Small intestine (tissue), 7 donors: ENCODE data around the gene JAGN1. TPM values are rescaled to one million over a fixed set of nuclear protein-coding genes. Genes with fewer than 3 reads are reported as not detected.
"Not testable (repeated sequence)": the region's sequence is repeated elsewhere in the genome, so short reads cannot be mapped to it uniquely, and the experiment has no call there.

Source experiments
- DNase-seq, 2 donors: peaks; one replicate each; pipeline versions ENCODE4 v3.0.0 to v3.0.0-alpha.2; 2013
- FAIRE-seq: peaks from 2 replicates; lab custom pipeline; 2012; peaks lifted over from hg19 to GRCh38; lab: Jason Lieb, UNC
- H3K27ac ChIP-seq, 3 donors: one replicate each; pipeline ENCODE4 v1.5.1; 2013; ENCODE audit warnings: low read length in 2 of 3, mild to moderate bottlenecking in 2 of 3, control low read depth in 1 of 3, inconsistent platforms in 1 of 3, low read depth in 1 of 3, moderate library complexity in 1 of 3
- H3K27me3 ChIP-seq, 3 donors: one replicate each; pipeline ENCODE4 v1.6.1; 2013; ENCODE audit warnings: low read length in 3 of 3, inconsistent platforms in 1 of 3; ENCODE audit not compliant: control insufficient read depth in 3 of 3, insufficient read depth in 3 of 3
- H3K36me3 ChIP-seq, 3 donors: one replicate each; pipeline ENCODE4 v1.6.1; 2013; ENCODE audit warnings: low read length in 3 of 3, inconsistent platforms in 1 of 3, low read depth in 1 of 3, mild to moderate bottlenecking in 1 of 3, moderate library complexity in 1 of 3; ENCODE audit not compliant: control insufficient read depth in 3 of 3, insufficient read depth in 2 of 3
- H3K4me1 ChIP-seq, 3 donors: one replicate each; pipeline ENCODE4 v1.6.1; 2013; ENCODE audit warnings: low read length in 2 of 3, inconsistent platforms in 1 of 3, low read depth in 1 of 3, mild to moderate bottlenecking in 1 of 3, moderate library complexity in 1 of 3; ENCODE audit not compliant: control insufficient read depth in 3 of 3, insufficient read depth in 2 of 3
- H3K4me3 ChIP-seq, 3 donors: one replicate each; pipeline ENCODE4 v1.5.1; 2013; ENCODE audit warnings: low read length in 3 of 3, control low read depth in 1 of 3, inconsistent platforms in 1 of 3, low read depth in 1 of 3, mild to moderate bottlenecking in 1 of 3, moderate library complexity in 1 of 3
- H3K9me3 ChIP-seq, 2 donors: one replicate each; pipeline ENCODE4 v1.6.1; 2013; ENCODE audit warnings: low read depth in 1 of 2, low read length in 1 of 2; ENCODE audit not compliant: control insufficient read depth in 2 of 2, insufficient read depth in 1 of 2
- WGBS, 3 donors: extraction: QIAGEN DNeasy Blood & Tissue Kit; methylation state at CpG; one replicate each; pipeline ENCODE4 v1.1.7; 2013; 5-methylcytosine and 5-hydroxymethylcytosine counted together
- polyA plus RNA-seq, 4 donors: library from polyadenylated mRNA; stranded (reverse) in 3 of 4; unstranded in 1 of 4; fragments of 200-250 nt in 3 of 4; fragments of 120-200 nt in 1 of 4; gene quantifications; one replicate each; pipeline versions ENCODE4 v1.2.1 to v1.2.3, GENCODE V29; 2013
- donor health status: healthy with polysubstance abuse.
- donor health status: control.
- donor health status: control.
- donor health status: Bipolar disorder and iron deficiency.
- donor health status: healthy.

Gene JAGN1
- polyA plus RNA-seq, 4 donors, result 49.0 to 56.8 (median 52.7) TPM

- H3K27me3 ChIP-seq, result no peaks in the 10 kb centered on the region
- no peak overlapping the region for H3K4me3 ChIP-seq
- H3K36me3 ChIP-seq, result peaks cover 3 to 35% (median 8%) of the 10 kb centered on the region in 3 donors
- H3K4me1 ChIP-seq, result peaks cover 3 to 12% (median 5%) of the 10 kb centered on the region in 3 donors
- WGBS, 3 donors, result 94% methylated on average over 13 of the region's 13 CpGs
- no peak overlapping the region for H3K27ac ChIP-seq
- DNase-seq (no peak), FAIRE-seq (no peak)
- no peaks in the 10 kb centered on the region for H3K9me3 ChIP-seq
Measured at GRCh38 chr3:9937486-9938238, 47.3 kb downstream of the JAGN1 start.

GRCh38 chr3:9938966-9939365, 48.6 kb downstream of the JAGN1 start:
- 95 to 98% (median 98%) methylated on average over 2 of the region's 2 CpGs for WGBS, 3 donors
- Histone ChIP-seq H3K27me3 (no peaks in the 10 kb centered on the region), H3K9me3 (no peaks in the 10 kb centered on the region), H3K27ac (no peak overlapping the region), H3K36me3 (peaks cover 3 to 48% (median 8%) of the 10 kb centered on the region in 3 donors), H3K4me3 (no peak overlapping the region), H3K4me1 (peaks cover 3 to 11% (median 5%) of the 10 kb centered on the region in 3 donors)
- DNase-seq, result no peak
- FAIRE-seq, result no peak

DNA sequence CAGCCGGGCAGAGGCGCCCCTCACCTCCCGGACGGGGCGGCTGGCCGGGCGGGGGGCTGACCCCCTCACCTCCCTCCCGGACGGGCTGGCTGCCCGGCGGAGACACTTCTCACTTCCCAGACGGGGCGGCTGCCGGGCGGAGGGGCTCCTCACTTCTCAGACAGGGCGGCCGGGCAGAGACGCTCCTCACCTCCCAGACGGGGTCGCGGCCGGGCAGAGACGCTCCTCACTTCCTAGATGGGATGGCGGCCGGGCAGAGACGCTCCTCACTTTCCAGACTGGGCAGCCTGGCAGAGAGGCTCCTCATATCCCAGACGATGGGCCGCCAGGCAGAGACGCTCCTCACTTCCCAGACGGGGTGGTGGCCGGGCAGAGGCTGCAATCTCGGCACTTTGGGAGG, 49.5 kb downstream of the JAGN1 start:
- DNase-seq, H3K27me3 ChIP-seq, FAIRE-seq, H3K4me1 ChIP-seq, H3K27ac ChIP-seq, H3K4me3 ChIP-seq, H3K9me3 ChIP-seq: not testable (repeated sequence)
- WGBS, 3 donors, result 89 to 100% (median 96%) methylated on average over 6 to 32 of the region's 32 CpGs
- peaks cover 3 to 56% (median 13%) of the 10 kb centered on the region in 3 donors for H3K36me3 ChIP-seq

DNA sequence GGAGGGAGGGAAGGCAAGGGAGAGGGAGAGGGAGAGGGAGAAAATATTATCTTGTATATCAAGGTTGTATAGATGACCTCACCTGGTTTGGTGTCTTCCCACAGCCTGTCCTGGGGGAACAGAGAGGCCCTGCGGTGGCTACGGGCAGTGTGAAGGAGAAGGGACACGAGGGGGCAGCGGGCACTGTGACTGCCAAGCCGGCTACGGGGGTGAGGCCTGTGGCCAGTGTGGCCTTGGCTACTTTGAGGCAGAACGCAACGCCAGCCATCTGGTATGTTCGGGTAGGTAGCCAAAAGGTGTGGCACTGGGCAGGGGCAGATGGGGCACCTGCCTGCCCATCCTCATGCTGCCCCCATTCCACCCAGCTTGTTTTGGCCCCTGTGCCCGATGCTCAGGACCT, 50.3 kb downstream of the JAGN1 start:
- Histone ChIP-seq H3K9me3 (no peaks in the 10 kb centered on the region), H3K4me3 (no peak overlapping the region), H3K36me3 (peaks cover 3 to 52% (median 13%) of the 10 kb centered on the region in 3 donors), H3K4me1 (no peaks in the 10 kb centered on the region), H3K27me3 (no peaks in the 10 kb centered on the region), H3K27ac (no peak overlapping the region)
- no peak for FAIRE-seq
- WGBS, 3 donors, result 96 to 98% (median 98%) methylated on average over 10 of the region's 10 CpGs
- no peak for DNase-seq

DNA sequence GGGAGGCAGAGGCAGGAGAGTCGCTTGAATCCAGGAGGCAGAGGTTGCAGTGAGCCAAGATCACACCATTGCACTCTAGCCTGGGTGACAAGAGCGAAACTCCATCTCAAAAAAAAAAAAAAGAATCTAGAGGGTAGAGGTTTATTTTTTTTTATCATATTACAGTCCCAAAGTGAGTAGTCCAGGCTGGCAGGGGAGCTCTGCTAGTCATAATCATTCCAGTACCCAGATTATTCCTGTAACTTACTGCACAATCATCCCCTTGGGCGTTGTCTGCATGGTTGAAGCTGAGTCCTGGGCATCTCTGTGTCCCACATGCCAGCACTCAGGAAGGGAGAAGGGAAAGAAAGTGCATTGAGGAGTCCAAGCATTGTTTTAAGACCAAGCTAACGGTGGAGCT, 51.8 kb downstream of the JAGN1 start:
- Histone ChIP-seq H3K27ac (no peak overlapping the region), H3K4me1 (peaks cover 0 to 5% (median 0%) of the 10 kb centered on the region in 3 donors), H3K9me3 (no peaks in the 10 kb centered on the region), H3K4me3 (no peak overlapping the region), H3K27me3 (no peaks in the 10 kb centered on the region), H3K36me3 (peaks cover 3 to 49% (median 13%) of the 10 kb centered on the region in 3 donors)
- DNase-seq (no peak), FAIRE-seq (no peak)
- 86 to 90% (median 87%) methylated on average over 4 of the region's 4 CpGs for WGBS, 3 donors

- 84 to 94% (median 90%) methylated on average over 11 of the region's 11 CpGs for WGBS, 3 donors
- peaks cover 3 to 40% (median 9%) of the 10 kb centered on the region in 3 donors for H3K36me3 ChIP-seq
Measured at GRCh38 chr3:9942934-9943690, 52.7 kb downstream of the JAGN1 start.

More at GRCh38 chr3:9942934-9943690, 52.7 kb downstream of the JAGN1 start:
- peaks cover 0 to 7% (median 0%) of the 10 kb centered on the region in 3 donors for H3K4me1 ChIP-seq
- no peak for DNase-seq
- H3K4me3 ChIP-seq, result no peak overlapping the region
- H3K9me3 ChIP-seq, result no peaks in the 10 kb centered on the region
- FAIRE-seq, result no peak
- H3K27me3 ChIP-seq, result no peaks in the 10 kb centered on the region
- no peak overlapping the region for H3K27ac ChIP-seq

Other genes starting within 250 kb of the JAGN1 start
- gene MTMR14, start 241.1 kb upstream of the JAGN1 start, polyA plus RNA-seq, result 10 to 100 TPM; 22.0 to 47.0 (median 36.6) TPM
- gene CPNE9, start 186.8 kb upstream of the JAGN1 start, polyA plus RNA-seq, result under 1 TPM in 2 of 4 donors, not detected in 2; 0.35 to 0.92 TPM
- gene BRPF1, start 158.9 kb upstream of the JAGN1 start, polyA plus RNA-seq, result 10 to 100 TPM in 1 of 4 donors, 1 to 10 TPM in 3; 5.1 to 16.0 (median 7.6) TPM
- 100 to 1,000 TPM in 1 of 4 donors, 10 to 100 TPM in 3; 25.4 to 111 (median 43.1) TPM for gene OGG1, start 140.7 kb upstream of the JAGN1 start, polyA plus RNA-seq
- 10 to 100 TPM; 10.1 to 22.5 (median 19.4) TPM for gene CAMK1, start 120.7 kb upstream of the JAGN1 start, polyA plus RNA-seq
- gene TADA3, start 98.1 kb upstream of the JAGN1 start, polyA plus RNA-seq, result 10 to 100 TPM; 41.1 to 59.0 (median 44.6) TPM
- 100 to 1,000 TPM; 143 to 178 (median 161) TPM for gene ARPC4, start 97.5 kb upstream of the JAGN1 start, polyA plus RNA-seq
- gene TTLL3, start 80.3 kb upstream of the JAGN1 start, polyA plus RNA-seq, result 10 to 100 TPM; 20.8 to 51.9 (median 22.6) TPM
- 10 to 100 TPM; 19.2 to 41.1 (median 25.7) TPM for gene RPUSD3, start 46.6 kb upstream of the JAGN1 start, polyA plus RNA-seq
- 100 to 1,000 TPM in 2 of 4 donors, 10 to 100 TPM in 2; 19.0 to 748 (median 310) TPM for gene CIDEC, start 10.4 kb upstream of the JAGN1 start, polyA plus RNA-seq
- gene IL17RE, start 12.2 kb downstream of the JAGN1 start, polyA plus RNA-seq, result 10 to 100 TPM; 31.3 to 59.3 (median 43.5) TPM
- gene IL17RC, start 26.5 kb downstream of the JAGN1 start, polyA plus RNA-seq, result 10 to 100 TPM; 35.7 to 96.2 (median 41.3) TPM
- 10 to 100 TPM; 16.2 to 53.7 (median 32.1) TPM for gene CRELD1, start 43.2 kb downstream of the JAGN1 start, polyA plus RNA-seq
- 1 to 10 TPM in 1 of 4 donors, under 1 TPM in 3; 0.45 to 1.3 (median 0.82) TPM for gene PRRT3, start 61.8 kb downstream of the JAGN1 start, polyA plus RNA-seq
- gene EMC3, start 96.2 kb downstream of the JAGN1 start, polyA plus RNA-seq, result 10 to 100 TPM; 21.9 to 74.6 (median 47.7) TPM
- gene FANCD2, start 135.8 kb downstream of the JAGN1 start, polyA plus RNA-seq, result 10 to 100 TPM in 1 of 4 donors, 1 to 10 TPM in 2, under 1 TPM in 1; 0.45 to 13.9 (median 4.4) TPM
- gene FANCD2OS, start 217.6 kb downstream of the JAGN1 start, polyA plus RNA-seq, result not detected
- 100 to 1,000 TPM; 147 to 191 (median 171) TPM for gene BRK1, start 225.1 kb downstream of the JAGN1 start, polyA plus RNA-seq